ENCODE measurements around the gene SLC35E2B.
A peak's percentile ranks its signal among the peaks of the same experiment; 100 is the strongest.
"Not testable (repeated sequence)": the region's sequence is repeated elsewhere in the genome, so short reads cannot be mapped to it uniquely, and the experiment has no call there.

Gene SLC35E2B

GRCh38 chr1:1674806-1675205, 17.8 kb downstream of the SLC35E2B start:
- DNase-seq (ENCODE audit: low spot score): not testable (repeated sequence)

DNA sequence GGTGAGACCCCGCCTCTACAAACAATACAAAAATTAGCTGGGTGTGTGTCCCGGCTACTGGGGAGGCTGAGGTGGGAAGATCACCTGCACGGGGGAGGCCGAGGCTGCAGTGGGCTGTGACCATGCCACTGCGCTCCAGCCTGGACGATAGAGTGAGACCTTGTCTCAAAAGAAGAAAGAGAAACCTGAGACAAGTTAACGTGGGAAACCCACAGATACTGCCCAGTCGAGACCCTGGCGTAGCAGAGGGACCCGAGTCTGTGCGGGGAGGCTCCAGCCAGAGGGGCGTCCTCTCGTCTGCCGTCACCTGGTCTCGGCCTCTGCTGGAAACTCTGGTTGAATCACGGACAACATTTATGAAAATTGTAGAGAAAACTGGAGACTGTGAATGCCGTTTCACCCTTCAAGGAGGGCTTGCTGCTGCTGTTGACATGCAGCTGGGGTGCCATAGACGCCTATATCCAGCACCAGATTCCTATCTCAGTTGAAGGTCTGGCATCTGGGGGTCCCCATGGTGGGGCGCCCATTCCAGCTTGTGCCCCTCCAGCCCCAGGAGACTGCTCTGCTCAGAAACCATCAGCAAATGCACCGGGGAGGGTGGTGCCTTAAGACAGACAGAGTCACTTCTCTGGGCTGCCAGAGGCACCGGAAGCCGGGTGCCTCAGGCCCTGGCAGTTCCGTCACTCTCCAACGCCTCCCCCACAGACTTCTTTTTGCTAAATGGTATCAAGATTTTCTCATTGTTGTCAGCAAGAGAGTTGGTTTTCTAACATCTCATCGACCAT, 20.2 kb downstream of the SLC35E2B start:
- DNase-seq (ENCODE audit: low spot score): no peak

GRCh38 chr1:1671365-1672119, 21.1 kb downstream of the SLC35E2B start:
- DNase-seq (ENCODE audit: low spot score): no peak

- DNase-seq (ENCODE audit: low spot score): no peak
These were observed 21.7 kb downstream of the SLC35E2B start for GRCh38 chr1:1670866-1671265.

- no peak for DNase-seq (ENCODE audit: low spot score)
These were observed 22.8 kb downstream of the SLC35E2B start for GRCh38 chr1:1669468-1670440.

DNA sequence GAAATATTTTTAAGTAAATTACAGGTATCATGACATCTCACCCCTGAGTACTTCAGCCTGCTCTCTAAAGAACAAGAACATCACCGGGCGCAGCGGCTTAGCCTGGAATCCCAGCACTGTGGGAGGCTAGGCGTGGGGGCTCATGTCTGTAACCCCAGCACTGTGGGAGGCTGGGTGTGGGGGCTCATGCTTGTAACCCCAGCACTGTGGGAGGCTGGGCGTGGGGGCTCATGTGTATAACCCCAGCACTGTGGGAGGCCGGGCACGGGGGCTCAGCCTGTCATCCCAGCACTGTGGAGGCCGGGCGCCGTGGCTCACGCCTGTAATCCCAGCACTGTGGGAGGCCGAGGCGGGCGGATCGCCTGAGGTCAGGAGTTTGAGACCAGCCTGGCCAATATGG, 26.1 kb downstream of the SLC35E2B start:
- no peak for DNase-seq (ENCODE audit: low spot score)

GRCh38 chr1:1665815-1666251, 26.8 kb downstream of the SLC35E2B start:
- peak; percentile 42 for DNase-seq (ENCODE audit: low spot score)

DNA sequence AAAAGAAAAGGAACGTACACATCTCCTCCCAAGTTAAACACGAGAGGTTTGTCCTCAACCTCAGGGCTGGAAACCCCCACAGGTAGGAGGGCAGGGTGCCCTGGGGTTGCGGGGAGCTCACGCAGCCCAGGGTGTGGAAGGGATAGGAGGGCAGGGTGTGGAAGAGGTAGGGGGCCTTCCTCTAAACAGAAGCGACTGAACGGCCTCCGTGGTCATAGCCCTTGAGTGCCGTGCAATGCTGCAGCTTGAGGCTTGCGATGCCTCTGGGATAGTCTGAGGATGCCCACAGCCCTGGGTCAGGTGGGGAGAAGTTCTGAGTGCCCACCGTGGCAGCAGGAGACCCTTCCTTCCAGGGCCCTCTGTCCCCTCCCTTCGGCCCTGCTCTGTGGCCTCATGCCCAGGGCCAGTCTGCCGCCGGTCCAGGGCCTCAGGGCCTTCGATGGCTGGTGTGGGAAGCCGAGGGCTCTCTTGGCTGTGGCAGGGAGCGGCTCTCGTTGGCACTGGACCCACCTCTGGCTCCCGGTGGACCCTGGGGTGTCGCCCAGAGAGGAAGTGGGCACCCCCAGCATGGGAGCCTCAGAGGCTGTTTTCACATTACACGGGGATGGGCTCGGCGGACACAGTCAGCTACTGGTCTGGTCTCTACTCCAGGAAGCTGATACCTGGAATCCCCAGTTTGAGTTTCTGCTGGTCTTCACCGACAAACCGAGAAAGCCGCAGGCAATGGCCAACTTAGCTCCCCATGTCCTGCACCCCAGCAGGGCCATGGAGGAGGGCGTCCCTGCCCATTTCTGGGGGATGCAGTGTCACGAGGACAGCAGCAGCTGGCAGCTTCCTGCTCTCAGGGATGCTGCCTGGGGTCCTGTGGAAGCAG, 27.4 kb downstream of the SLC35E2B start:
- DNase-seq (ENCODE audit: low spot score): no peak

DNA sequence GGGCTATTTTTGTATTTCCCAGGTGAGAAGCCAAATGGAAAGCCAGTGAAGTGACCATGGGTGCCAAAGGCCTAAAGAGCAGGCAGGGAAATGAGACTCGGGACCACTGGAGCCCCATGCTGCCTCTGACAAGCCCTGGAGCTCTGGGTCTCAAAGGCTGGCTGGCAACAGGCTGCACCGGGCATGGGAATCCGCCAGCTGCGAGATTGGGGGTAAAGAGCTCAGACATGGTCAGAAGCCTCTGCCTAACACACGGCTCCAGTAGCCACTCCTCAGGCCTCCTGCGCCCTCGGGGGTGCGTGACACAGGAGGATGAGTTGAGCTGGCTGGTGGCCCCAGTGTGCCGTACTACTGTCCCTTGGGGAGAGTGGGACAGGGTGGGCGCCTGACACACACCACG, 28.3 kb downstream of the SLC35E2B start:
- not testable (repeated sequence) for DNase-seq (ENCODE audit: low spot score)

DNA sequence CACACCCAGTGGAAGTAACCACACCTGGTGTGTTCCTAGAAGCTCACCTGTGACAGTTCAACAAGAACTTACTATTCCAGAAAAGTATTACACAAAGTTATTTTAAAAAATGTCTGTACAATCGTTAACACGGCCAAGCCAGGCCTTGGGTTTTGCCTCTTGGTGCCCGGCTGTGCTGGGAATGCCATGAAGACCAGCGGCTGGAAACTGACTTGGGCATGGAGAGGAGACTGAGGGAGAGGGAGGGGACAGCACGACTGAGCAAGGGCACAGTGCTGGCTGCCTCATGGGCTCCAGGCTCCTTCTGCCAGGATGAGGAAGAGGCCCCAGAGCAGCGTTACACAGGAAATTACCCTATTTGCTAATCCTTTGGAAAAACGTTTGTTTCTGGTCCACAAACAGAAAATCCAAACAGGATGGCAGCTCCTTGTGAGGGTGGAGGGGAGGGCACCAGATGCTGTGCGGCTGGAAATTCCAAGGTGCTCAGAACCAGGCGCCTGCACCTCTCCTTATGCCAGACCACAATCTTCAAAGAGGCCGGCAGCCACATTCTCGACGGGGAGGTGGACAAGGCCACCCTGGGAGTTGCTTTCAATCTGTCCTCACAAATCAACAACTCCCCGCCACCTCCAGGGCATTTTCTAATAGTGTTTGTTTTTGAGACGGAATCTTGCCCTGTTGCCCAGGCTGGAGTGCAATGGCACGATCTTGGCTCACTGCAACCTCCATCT, 29.6 kb downstream of the SLC35E2B start:
- DNase-seq (ENCODE audit: low spot score): not testable (repeated sequence)

- not testable (repeated sequence) for DNase-seq (ENCODE audit: low spot score)
These were observed 30.2 kb downstream of the SLC35E2B start for GRCh38 chr1:1662392-1662791.

DNA sequence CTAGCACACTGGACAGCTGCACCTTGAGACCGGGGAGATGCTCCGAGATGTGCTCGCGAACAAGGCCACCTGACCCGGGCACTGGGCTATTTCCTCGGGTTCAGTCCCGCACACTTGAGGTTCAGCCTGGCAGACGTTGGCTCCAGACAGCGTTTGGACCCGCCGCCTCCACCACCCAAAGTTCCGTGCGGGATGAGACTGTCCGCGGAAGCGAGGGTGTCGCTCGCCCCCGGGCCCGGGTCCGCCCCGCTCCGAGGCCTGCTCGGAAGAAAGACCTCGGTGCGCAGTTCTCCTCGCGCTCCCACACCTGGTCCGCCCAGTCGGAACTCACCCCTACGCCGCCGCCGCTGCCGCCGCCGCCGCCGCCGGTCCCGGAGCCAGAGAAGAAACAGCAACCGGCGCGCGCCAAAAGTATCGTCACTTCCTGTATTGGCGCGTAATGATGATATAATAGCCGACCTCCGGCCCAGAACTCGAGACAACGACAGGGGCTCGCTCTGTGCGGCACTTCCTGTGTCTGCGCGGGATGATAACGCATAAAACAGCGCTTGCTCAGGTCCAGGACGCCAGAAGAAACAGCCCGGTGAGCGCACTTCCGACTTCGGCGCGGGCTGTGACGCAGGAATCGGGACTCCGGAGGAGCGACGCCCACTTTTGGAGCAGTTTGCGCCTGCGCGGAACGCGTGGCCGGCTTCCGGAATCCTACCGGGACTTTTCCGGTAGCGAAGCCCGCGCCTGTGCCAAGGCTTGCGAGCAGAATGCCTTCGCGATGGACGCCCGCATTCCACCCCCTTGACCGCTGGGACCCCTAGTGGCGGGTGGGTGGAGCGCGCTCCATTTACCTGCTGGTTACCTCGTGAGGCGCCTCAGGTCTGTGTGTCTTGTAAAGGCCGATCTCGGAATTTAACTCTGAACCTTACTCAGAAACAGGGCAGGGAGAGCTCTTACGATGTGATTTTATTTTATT, 33.7 kb downstream of the SLC35E2B start, which contains the start of gene CDK11B:
CDK11B (minus strand) TSS at position 422 of the 967 bp plus-strand sequence. CDS start 1,519 bp downstream, outside the sequence.
- peak; percentile 97 for DNase-seq (ENCODE audit: low spot score)

DNA sequence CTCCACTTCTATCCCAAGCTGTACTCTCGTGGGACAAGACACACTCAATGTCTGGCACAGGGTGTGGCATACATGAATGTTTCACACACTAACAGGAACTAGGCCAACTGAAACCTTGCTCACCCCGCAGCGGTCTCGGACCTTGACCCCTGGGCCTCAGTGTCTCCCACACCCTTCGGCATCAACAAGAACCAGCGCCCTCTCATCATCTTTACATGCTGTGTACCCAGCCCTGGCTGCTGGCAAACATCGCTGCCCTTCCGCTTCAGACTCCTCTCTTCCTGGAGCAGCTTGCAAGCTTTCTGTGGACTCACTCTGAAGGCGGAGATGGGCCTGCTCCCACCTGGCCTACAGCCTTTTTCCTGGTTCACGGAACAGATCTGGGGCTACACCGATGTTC, 44.3 kb downstream of the SLC35E2B start:
- DNase-seq (ENCODE audit: low spot score): not testable (repeated sequence)

- peak; percentile 81 for DNase-seq (ENCODE audit: low spot score)
These were observed 44.9 kb downstream of the SLC35E2B start for GRCh38 chr1:1647567-1648241.

DNA sequence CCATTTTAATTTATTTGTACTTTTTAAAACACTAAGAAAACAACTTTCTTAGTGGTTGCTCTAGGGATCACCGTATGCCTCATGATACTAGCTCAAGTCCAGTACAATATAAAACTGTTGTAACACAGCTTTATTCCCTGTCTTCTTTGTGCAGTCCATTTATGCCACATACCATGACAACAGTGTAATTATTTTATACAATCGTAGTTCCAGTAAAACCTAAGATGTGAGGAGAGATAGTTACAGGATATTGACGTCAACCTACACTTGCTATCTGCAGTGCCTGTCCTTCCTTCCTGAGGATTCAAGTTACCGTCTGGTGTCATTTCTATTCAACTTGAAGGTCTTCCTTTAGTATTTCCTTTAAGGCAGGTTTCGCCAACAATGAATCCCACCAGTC, 46.3 kb downstream of the SLC35E2B start:
- not testable (repeated sequence) for DNase-seq (ENCODE audit: low spot score)

DNA sequence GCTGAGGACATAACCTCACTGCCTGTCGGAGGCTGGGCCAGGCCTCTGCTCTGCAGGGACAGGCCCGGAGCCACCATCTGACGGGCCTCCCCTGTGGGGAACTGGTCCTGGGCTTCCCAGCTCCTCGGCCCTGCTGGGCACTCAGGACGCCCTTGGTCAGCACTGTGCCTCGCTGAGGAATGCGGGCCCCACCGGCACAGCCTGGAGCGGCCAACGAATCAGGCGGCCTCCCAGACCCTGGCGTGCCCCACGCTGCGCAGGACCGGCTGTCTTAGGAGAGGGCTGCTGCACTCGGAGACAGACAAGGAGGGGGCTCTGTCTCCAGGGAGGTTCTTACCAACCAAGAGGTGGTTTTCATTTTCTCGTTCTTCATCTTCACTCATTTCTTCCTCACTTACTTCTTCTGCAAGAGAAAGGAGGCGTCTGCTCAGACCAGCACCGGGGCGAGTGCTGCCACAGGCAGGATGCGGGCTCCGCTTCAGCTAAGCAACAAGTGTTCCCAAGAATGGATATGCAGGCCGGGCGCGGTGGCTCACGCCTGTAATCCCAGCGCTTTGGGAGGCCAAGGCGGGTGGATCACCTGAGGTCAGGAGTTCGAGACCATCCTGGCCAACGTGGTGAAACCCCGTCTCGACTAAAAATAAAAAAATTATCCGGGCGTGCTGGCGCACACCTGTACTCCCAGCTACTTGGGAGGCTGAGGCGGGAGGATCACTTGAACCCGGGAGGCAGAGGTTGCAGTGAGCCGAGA, 51.7 kb downstream of the SLC35E2B start:
- DNase-seq (ENCODE audit: low spot score): not testable (repeated sequence)

DNA sequence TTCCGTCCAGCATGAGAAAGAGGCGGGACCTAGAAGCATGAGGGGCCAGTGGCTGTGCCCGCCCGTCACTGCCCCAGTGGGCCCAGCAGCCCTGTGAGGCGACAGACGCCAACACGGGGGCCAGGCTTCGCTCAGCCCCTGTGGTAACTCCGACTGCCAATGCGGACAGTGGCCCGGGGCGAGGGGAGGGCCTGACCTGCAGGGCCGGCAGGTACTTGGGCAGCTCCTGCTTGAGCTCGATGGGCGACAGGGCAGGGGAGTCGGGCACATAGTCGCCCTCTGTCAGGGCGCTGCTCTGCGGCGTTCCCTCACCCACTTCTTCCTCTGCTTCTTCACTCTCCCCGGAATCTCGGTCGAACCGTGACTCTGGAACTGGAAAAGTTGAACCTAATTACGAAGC, 52.5 kb downstream of the SLC35E2B start:
- DNase-seq (ENCODE audit: low spot score): not testable (repeated sequence)

GRCh38 chr1:1639368-1639767, 53.2 kb downstream of the SLC35E2B start:
- not testable (repeated sequence) for DNase-seq (ENCODE audit: low spot score)

All from hematopoietic multipotent progenitor cell treated with erythropoietin and hydrocortisone succinate and interleukin-3 and kit ligand, for 17 days (in vitro differentiated cells).